SW 1271 (cell line): ENCODE results near the gene PFKFB2.
A peak's percentile ranks its signal among the peaks of the same experiment; 100 is the strongest.

Experiments used
- DNase-seq, 2 experiments: peaks; one replicate each; lab custom pipeline; 2025; lab: John Stamatoyannopoulos, UW

Gene PFKFB2

DNA sequence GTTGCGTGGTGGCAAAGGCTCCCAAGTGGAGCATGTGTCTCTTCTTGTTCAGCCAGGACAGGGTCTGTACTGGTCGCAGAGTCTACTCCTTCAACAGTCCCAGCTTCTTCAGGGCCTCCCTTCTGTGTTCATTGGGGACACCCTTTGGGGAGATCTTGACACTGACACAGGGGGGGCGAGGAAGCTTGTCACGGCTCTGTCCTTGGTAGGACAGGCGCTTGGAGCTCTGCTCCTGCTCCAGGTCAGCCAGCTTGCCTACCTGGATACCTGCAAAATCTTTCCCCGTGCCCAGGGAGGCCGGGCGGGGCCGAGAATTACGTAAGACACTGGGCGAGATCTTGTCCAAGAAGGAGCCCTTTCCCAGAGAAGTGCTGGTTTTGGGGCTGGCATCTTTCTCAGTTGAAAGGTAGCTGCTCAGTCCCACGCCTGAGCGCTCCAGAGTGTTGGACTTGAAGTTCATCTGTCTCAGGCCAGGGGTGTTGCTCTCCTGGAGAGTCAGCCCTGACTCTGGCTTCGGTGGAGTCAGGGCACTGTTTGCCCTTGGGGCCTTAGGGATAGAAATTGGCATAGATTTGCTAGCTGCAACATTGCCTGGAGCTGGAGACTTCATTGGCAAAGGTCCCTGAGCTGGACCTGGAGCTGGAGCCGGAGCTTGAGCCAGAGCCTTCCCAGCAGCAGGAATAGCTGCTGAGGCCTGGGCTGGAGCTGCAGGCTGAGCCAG, 31.0 kb upstream of the PFKFB2 start:
- DNase-seq, result no peak

DNA sequence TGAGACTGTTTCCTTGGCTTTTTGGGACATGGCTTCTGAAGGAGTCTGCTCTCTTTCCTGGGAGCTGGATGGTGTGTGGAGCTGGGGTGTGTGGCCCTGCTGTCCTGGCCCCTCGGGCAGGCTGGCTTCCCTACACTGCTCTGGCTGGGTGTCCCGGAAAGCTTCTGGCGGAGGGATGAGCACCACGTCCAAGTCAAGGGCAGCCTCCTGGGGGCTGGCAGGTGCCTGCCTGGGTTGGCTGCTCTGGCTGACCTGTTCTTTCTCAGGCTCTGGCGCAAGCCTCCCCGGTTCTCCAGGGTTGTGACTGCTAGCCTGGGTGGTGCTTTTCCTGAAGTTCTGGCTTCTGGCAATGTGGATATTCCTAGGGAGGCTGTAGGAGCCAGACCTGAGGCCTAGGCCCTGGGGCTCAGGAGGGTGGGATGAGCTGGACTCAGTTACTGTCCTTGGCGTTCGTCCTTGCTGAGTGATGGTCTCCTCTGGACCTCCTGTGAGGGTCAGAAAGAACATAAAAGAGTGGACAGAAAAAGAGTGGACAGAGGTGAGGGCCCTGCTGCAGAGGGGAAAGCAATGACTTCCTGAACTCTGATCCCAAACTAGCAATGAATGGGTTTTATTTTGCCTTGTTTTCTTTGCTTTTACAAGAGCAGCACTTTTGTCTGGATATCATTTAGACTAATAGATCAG, 29.9 kb upstream of the PFKFB2 start:
- DNase-seq, result no peak

DNA sequence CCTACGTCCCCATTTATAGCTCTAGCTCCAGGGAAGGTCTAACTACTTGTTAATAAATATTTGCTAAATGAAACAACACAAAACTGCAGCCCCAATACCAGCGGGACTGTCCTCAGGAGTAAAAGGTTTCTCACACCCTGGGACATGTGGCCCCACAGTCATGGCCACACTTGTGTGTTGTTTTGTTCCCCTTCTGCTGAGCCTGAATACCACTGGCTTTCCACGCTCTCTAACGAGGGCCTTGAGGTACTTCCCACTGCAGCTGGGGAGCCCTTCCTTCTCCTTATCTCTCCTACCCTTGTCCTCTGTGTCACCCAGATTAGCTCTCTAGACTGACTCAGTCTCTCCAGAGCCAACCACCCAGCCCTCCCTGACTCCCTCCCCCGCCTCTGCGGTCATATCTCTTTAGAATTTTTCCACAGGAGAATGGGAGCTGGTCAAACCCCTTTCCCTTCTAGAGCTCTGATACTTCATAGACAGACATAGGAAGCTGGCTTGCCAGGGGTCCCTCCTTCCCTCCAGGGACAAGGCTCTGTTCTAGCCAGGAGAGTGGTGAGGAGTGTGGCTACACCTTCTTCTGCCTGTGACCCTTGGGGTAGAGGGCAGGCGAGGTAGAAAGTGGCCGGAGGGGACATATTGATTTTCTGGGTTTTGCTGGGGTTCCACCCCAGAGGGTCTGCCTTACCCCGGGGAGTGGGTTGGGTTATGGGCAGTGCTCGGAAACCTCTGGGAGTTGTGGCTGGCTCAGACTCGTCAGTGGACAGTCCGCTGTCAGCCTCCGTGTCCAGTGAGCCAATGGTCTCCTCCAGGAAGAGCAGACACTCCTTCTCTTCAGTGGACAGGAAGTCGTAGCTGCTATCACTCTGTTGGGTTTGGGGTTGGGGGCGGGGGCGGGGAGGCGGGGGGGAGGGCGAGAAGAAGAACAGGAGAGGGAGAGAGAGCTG, 28.6 kb upstream of the PFKFB2 start:
- no peak for DNase-seq

DNA sequence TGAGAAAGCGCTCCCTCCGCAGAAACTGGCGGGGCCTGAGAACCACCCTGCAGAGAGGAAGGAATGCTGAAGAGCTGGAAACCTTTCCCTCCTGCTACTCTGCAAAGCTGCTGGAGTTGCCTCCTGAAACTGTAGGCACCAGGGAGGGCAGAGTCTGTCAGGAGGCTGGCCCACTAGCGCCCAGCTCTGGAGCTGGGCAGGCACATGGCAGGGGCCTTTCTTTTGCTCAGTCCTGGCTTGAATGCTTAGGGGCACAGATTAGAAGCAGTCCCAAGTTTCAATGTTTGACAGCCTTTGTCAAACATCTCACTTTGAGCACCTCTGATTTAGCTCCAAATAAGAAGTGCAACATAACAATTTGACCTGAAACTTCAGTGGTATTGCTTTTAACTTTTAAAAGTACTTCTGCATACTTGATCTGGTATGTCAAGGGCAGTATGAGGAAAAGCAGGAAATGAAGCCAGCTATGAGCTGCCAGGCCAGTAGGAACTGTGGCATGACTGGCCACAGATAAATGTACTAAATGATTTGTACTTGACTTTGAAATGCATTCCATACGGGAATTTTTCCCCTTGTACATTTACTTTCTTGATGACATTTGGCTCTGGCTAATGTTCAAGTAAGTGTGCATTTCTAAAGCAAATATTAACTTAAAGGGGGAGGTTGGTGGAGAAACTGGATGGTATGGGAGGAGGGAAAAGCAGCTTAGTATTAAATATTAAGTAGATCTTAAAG, 27.8 kb upstream of the PFKFB2 start:
- DNase-seq, result no peak

DNA sequence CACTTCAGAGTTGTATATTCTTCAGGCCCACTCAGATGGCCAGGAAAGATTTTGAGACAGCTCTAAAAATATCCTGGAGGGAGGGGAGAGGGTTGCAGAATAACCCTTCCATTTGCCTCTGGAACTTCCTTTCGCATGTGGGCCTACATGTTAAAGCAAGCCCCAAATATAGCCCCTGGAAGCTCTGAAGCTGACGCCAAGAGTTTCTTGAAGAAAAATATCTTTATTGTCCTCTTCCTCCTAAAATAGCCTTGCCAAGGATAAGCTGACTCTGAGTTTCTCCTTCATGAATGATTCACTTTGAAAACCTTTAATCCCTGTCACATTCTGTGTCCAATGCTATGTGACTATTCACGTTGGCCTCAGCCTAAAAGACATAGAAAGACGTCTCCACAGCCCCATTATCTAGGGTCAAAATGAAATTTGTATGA, 27.0 kb upstream of the PFKFB2 start:
- DNase-seq, result no peak

DNA sequence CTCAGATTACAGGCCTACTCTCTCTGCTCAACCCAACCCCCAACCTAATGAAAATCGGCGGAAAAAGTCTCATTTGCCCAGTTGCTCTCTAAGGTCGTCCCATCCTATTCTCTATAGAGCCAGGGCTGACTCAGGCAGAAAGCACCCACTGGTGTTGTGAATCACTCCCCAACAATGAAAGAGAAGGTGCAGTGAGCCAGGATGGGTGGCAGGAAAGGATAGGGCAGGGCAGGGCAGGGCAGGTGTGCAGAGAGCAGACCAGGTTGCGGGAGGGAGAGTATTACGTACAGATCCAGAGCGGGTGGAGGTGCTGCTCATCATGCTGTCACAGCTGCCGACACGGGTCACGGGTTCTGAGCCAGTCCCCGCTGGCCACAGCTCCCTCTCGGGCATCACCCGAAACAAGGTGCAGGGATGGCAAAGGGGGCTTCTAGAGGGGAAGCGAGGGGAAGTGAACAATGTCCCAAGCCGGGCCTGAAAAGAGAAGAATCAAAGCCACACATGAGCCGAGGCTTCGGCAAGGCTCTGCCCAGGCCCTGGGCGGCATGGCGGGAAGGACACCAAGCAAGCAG, 25.8 kb upstream of the PFKFB2 start:
- no peak for DNase-seq

DNA sequence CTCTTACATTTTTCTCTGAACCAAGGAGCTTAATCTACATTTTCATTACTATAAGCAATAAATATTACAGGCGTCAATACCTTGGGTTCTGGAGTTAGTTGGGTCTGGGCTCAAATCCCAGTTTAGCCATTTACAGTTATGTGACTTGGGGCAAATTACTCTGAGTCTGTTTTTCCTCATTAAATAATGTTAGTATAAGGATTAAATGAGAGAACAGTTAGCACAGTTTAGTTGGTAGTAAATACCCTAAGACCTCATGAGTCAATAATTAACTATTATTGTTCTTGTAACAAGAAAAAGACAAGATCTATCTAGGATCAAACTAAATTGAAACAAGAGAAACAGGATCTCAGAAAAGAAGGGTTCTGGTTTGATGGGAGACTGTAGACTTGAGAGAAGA, 25.2 kb upstream of the PFKFB2 start:
- no peak for DNase-seq

DNA sequence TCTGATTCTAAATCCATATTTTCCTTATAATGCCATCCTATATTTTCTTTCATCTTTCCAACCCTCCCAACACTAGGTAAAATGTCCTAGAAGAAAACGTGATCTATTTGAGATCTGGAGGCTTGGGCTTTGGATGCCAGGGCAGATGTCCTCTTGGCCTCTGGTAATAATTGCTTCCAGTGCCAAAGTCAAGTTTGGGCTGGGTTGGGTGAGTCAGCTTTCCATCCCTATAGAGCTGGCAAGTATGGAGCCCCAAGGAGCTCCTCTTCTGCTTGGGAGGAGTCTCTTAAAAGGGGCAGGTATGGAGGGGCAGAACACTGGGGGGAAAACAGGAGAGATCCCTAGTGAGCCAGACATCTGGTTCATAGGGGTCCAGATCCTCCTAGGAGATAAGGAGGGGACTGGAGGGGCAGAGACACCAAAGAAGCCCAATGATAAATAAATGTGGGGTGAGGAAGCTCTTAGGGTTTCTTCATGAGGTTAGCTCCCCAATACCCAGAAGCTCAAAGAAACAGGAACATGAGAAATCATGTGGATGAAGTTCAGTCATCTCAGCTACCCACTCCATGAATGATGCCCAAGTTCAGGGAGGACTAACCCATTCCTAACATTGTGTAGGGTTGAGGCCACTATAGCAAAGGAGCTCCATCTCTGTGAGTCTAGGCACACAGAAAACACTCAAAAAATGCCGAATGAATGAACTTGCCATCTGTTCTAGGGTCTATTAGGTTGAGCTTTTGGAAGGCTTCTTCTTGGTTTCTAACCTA, 24.0 kb upstream of the PFKFB2 start:
- DNase-seq, result no peak

DNA sequence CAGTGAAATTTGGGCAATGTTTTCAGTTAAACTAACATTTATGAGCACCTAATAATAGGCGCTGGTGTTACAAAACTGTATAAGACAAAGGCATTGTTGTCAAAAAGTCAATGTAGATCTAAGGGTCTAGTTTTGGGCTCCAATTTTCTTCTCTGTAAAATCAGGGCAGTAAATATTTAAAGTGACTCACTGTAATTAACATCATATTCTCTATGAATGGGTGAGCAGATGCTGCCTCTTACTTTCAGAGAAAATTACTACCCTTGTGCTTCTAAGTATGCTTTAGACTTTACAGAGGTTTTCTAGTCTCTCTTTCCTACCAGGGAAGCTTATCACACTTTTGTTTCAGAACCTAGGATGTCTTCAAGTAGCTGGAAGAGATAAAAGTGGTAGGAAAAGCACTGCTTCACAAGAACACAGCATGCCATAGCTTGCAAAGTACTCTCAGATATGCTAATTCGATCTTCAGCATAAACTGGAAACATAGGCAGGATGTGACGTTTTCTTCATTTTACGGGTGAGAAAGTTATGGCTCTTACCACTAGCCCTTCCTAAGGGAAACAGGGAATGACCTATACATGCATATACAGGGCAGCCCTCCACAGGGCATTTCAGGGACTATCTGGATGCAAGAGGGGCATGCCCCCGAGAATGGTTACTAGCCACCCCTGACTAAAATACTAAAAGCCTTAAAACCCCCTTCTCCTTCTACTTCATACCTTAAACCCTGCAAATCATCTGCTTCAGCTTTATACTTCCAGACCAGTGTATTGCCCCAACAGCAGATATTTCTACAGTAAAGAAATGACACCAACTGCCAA, 23.2 kb upstream of the PFKFB2 start:
- DNase-seq, result no peak

DNA sequence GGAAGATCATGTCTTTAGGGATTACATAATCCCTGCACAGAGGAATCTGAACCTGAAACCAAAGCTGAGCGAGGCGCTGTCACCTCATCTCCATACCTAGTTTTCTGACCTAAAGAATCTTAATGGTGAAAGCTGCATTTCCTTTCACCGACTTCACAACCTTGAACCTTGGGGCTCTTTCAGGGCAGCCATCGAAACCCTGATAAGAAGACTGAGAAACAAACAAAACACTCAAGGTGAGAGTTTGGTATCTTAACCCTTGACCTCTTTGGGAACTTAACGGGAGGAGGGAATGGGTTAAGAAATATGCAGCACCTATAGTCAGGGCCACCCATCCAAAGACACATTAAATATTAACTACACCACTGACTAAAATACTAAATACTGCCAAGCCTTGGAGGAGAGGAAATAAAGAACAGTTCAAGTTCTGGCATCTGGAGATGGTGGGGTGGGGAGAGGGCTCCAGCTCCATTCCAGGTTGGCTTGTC, 22.5 kb upstream of the PFKFB2 start:
- DNase-seq, result no peak

DNA sequence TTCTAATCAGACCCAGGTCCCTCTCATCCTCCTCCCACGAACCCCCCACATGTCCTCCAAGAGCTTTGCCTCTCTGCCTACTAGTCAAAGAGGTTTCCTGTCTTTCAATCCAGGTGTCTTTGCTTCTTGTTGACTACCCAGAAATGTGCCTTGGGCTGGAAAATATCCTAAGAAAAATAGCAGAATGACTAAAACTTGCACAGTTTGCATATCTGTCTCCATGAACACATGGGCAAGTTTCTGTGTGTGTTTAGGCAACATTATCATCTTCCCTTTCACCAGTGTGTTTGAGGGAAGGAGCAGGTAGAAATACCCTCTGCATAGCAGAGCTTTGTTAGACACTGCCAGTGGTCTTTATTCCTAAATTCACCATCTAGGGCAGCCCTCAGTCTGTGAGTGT, 22.1 kb upstream of the PFKFB2 start:
- no peak for DNase-seq

DNA sequence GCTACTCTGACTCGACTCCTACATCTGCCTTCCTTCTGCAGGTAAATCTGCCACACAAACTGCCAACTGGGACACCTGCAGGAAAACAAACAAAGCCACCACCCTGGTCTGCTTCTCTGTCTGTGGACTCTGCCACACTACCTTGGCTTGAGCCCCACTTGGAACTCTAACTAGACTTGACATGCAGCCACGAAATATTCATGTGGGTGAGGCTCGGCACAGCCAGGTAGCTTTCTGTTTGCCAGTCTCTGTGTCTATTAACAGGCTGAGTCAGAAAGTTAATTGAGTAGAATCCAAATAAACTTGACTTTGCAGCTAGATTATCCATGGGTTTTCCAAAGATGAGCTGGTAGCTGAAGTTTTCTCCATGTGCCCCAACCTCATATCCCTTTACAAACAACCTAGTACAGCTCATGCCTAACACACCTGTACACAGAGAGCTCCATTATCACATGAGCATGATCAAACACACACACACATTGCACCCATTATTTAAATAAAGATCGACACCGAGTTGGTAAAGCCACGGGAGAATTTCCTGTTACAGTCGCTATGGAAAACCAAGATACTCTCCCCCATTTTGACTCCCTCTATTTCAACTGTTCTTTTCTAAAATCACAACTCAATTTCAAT, 21.3 kb upstream of the PFKFB2 start:
- no peak for DNase-seq

DNA sequence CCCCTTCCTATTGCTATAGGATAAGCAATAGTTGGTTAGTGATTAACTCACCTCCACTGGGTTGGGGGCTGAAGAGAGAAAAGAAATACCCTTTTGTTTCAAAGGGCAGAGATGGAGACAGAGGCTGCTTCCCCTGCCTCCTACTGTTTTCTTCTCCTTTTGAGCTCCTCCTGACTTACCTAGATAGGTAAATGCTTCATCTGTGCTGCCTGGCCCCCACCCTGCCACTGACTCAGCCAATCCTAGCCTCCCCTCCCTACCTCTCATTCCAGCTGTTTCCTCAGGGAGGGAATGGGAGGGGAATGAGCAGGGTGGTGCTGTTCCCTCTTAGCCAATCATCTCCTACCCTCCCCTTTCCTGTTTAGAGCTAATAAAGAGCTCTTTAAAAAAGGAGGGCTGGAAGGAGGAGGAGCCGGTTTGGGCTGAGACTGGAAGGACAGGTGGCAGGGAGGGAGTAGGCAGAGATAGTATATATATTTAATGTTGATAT, 20.5 kb upstream of the PFKFB2 start, which contains the start of gene C1orf116:
Gene C1orf116, minus strand, starts transcription at position 229 of the 490 bp plus-strand sequence. CDS start 5,158 bp downstream, outside the sequence.
- DNase-seq, result no peak

DNA sequence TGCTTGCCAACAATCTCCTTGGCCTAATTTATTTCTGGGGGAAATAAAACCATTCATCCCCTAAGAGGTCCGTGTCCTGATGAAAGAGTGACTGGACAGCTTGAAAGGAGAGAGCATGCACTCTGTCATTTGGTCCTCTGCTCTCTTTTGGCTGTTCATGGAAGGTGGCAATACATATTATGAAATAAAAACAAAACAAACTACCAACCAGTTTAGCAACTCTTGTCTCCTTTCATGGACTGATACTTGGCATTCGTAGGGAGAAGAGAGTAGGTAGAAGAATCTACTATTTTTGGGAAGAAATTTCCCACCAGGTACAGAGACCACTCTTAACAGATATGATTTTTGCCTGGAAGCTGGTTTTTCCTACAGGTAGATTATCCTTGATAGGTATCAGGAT, 19.8 kb upstream of the PFKFB2 start:
- no peak for DNase-seq

DNA sequence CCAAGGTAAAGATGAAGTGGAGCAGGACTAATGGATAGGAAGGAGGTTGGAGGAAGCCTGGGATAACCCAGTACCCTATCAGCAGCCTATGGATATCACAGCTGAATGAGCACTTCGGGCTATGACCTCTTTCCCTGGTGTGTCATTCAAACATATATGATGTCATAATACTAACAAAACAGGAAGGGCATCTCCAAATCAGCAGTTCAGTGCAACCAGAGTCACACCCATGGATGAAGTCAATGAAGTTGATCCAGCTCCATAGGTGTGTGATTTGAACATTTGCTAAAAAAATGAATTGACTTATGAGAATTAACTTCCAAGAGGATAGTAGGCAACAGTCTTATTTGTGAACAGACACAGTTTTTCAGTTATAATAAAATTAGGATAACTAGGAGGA, 18.9 kb upstream of the PFKFB2 start:
- no peak for DNase-seq

DNA sequence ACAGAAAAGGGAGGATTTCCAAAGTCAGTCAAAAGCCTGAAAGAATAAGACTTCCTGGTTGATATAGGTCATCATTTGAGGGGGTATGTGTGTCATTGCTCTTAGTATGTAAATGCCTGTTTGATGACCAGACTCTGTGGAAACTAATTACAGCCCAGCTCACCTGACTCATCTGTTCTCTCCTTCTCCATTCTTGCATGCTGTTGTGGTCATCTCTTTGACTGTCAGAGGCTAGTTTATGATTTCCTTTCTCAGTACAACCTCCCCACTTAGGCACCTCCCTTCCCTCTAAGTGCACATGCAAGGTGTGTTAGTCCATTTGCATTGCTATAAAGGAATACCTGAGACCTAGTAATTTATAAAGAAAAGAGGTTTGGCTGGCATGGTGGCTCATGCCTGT, 18.1 kb upstream of the PFKFB2 start:
- peak in 1 of 2 experiments; percentile 2 for DNase-seq

DNA sequence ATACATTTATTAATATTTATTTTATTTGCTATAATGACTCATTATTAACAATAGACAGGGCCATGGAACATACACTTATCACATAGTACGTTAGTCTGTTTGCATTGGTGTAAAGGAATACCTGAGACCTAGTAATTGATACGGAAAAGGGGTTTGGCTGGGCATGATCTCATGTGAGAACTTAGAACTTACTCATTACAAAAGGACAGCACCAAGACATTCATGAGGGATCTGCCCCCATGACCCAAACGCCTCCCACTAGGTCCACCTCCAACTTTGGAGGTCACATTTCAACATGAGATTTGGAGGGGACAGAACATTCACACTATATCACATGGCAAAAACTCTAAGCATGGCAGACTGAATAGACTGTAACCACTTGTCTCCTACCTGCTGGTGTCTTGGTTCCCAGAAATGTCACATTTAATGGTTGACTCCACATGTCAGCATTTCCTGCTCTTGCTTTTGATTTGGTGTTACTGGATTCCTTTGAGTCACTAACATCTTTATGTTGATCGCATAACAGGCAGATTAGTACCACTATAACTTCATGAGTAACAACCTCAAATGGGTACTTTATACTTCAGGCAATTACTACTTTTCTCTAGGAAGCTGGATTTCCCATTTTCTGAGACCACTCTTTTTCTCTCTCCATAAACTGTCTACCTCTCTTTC, 17.1 kb upstream of the PFKFB2 start:
- DNase-seq, result no peak

DNA sequence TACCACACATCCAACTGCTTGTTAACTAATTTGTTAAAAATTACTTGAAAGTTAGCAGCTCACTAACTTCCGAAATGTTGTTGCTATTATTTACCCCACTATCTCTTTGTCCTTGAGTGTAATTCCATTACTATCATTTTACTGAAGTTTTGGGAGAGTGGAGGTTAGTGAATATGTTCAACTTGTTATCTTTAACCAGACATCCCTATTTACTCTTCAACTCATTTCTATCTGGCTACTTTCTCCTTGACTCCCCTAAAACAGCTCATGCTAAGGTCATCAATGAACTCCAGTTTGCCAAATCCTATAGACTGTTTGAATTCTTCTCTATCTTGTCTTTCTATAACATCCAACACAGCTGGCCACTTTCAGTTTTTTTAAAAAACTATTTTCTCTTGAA, 16.2 kb upstream of the PFKFB2 start:
- DNase-seq, result no peak
